ENCODE results near the gene OGDH.
"Not testable (repeated sequence)": the region's sequence is repeated elsewhere in the genome, so short reads cannot be mapped to it uniquely, and the experiment has no call there.

Gene OGDH

GRCh38 chr7:44580945-44581878 is 25.2 kb upstream of the OGDH start:
- DNase-seq (ENCODE audit: low read depth in 2 of 2): peak; percentile 29 to 40

GRCh38 chr7:44581879-44582603 is 24.4 kb upstream of the OGDH start, which contains the start of gene TMED4:
Gene TMED4 (minus strand): TSS chr7:44582231. CDS start chr7:44582206, 25 bp downstream.
- peak; percentile 100 for DNase-seq (ENCODE audit: low read depth in 2 of 2)

GRCh38 chr7:44583146-44583865 is 23.1 kb upstream of the OGDH start:
- DNase-seq (ENCODE audit: low read depth in 2 of 2): no peak

- DNase-seq (ENCODE audit: low read depth in 2 of 2): peak; percentile 22 to 43
Measured at GRCh38 chr7:44587843-44588711, 18.4 kb upstream of the OGDH start.

GRCh38 chr7:44590910-44591309 is 15.5 kb upstream of the OGDH start:
- no peak for DNase-seq (ENCODE audit: low read depth in 2 of 2)

- DNase-seq (ENCODE audit: low read depth in 2 of 2): no peak
Measured at GRCh38 chr7:44595934-44596635, 10.3 kb upstream of the OGDH start.

GRCh38 chr7:44597181-44597580 is 9.2 kb upstream of the OGDH start:
- not testable (repeated sequence) for DNase-seq (ENCODE audit: low read depth in 2 of 2)

- DNase-seq (ENCODE audit: low read depth in 2 of 2): no peak
Measured at GRCh38 chr7:44599222-44599621, 7.2 kb upstream of the OGDH start.

GRCh38 chr7:44602576-44602910 is 3.9 kb upstream of the OGDH start:
- DNase-seq (ENCODE audit: low read depth in 2 of 2): no peak

- DNase-seq (ENCODE audit: low read depth in 2 of 2): no peak
Measured at GRCh38 chr7:44603193-44603592, 3.2 kb upstream of the OGDH start.

- DNase-seq (ENCODE audit: low read depth in 2 of 2): no peak
Measured at GRCh38 chr7:44604941-44605340, 1.5 kb upstream of the OGDH start.

GRCh38 chr7:44607141-44608068 is 978 bp downstream of the OGDH start:
- DNase-seq (ENCODE audit: low read depth in 2 of 2): no peak

GRCh38 chr7:44608916-44609648 is 2.7 kb downstream of the OGDH start:
- DNase-seq (ENCODE audit: low read depth in 2 of 2): no peak

- DNase-seq (ENCODE audit: low read depth in 2 of 2): no peak
Measured at GRCh38 chr7:44609829-44610228, 3.4 kb downstream of the OGDH start.

GRCh38 chr7:44615149-44615611 is 8.8 kb downstream of the OGDH start:
- no peak for DNase-seq (ENCODE audit: low read depth in 2 of 2)

- DNase-seq (ENCODE audit: low read depth in 2 of 2): no peak
Measured at GRCh38 chr7:44615793-44616192, 9.4 kb downstream of the OGDH start.

- DNase-seq (ENCODE audit: low read depth in 2 of 2): no peak
Measured at GRCh38 chr7:44616545-44616944, 10.1 kb downstream of the OGDH start.

- DNase-seq (ENCODE audit: low read depth in 2 of 2): no peak
Measured at GRCh38 chr7:44617225-44617890, 10.9 kb downstream of the OGDH start.

Data from stimulated activated CD4-positive, alpha-beta T cell treated with anti-CD3 and anti-CD28 coated beads, Interleukin-4, amount 100 ng/mL, for 48 hours (primary cell).